NCI-H510A (cell line): Measurements from ENCODE around the gene PLPPR5.
"Not testable (repeated sequence)": the region's sequence is repeated elsewhere in the genome, so short reads cannot be mapped to it uniquely, and the experiment has no call there.

Experiments
- DNase-seq: peaks from one replicate; lab custom pipeline; 2025; lab: John Stamatoyannopoulos, UW

Gene PLPPR5

DNA sequence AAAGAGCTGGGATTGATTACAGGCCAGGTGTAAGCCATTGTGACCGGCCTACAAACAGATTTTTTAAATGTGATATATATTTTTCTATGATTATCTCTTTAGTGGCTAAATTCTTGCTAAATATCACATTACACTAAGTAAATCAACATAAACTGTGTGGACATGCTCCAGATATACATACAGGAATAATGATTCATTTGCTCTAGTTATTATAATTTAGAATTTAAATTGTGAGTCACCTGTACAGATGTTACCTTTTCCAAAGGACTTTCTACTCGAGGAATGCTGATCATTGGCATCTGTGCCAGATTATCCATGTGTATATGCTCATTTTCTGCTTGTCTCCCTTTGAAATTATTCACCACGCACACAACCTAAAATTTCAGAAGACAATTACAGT, 90.1 kb downstream of the PLPPR5 start:
- DNase-seq = no peak

DNA sequence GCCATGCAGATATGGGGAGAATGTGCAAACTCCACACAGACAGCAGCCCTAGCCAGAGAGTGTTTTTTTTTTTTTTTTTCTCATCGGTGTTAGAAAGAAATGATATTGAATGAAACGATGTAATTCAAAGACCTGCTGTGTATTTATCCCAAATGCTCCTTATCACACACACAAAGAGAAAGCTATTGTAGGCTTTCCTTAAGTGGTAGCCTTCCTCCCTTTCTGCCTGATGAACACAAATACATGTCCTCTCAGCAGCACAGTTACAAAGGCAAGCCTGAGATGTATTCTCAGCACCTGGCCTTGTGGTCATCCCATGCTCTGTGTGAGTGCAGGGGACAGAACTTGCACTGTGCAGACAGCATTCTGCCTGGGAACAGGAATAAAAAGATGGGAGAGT, 93.8 kb downstream of the PLPPR5 start:
- no peak for DNase-seq

DNA sequence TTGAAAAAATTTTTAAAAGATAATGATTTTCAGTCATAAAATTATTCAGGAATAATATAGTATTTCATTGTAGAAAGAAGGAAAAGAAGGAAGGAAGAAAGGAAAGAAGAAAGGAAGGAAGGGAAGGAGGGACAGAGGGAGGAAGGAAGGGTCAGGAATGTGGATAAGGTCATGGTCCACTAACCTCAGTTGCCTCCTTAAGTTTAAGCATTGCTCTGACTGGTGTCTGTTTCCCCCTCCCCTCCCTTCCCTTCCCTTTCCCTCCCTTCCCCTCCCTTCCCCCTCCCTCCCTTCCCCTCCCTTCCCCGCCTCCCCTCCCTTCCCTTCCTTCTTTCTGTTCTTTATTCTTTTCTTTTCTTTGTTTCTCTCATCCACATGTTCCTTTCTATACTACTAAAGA, 95.7 kb downstream of the PLPPR5 start:
- no peak for DNase-seq

DNA sequence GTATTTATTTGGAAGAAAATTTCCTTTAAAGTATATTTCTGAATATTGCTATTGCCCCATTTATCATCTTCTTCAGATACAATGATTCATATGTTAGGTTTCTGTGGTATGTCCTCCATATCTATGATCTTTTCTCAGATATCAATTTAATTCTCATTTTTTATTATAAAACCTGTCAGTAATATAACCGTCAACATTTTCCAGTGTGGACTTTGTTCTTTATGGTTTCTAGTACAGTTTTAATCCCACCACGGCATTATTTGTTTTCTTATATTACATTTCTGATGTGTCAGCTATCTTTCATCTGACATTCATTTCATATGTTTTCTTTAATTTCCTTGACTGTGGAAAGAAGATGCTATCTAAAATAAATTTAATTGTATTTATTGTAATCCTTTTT, 97.9 kb downstream of the PLPPR5 start:
- no peak for DNase-seq

DNA sequence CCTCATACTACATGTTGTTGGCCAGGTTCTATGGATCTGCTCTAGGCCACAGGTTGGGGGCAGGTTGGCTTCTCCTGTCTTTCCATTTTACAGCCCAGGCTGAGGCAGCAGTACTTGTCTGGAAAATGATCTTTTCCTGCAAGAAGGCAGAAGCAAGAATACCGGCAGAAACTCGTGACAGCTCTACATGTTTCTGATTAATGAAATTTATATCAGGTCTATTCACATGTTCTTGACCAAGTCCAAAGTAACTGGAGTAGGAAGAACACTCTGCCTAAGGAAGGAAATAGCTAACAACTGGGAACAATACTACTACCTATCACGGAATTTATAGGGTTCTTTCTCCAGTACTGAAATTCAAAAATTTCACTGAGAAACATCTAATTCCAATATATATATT, 98.3 kb downstream of the PLPPR5 start:
- no peak for DNase-seq

DNA sequence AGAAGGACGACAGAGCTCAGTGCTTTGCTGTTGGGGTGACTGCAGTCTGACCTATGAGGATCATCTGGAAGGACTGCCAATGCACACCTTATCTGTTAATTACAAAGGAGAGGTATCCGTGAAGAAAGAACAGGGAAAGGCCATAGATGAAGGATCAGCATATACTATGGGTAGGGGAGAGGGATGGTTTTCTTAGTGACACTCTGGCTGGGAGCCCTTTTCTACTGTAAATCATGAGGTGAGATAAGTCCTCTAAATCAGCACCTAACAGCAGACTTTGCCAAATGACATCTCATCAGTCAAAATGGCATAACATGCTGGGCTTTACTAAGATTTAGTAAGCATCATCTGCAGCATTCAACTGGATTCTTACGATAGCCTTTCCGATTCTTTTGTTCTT, 100.0 kb downstream of the PLPPR5 start:
- DNase-seq = no peak

DNA sequence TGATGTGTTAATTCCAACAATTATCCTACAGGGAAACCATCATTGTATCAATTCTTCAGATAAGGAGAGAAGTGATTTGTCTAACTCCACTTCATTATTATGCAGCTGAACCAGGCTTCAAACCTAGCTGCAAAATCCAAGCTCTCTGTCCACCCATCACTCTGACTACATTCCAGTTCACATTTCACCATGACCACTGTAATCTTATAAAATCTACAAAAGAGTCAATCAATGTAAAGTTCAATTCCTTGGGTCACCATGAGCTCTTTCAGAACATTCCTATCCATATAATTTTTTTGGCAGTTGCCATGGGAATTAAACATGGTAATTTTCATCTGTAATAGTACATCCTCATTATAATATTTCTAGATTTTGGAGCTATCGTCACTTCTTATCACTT, 100.9 kb downstream of the PLPPR5 start:
- DNase-seq = no peak

DNA sequence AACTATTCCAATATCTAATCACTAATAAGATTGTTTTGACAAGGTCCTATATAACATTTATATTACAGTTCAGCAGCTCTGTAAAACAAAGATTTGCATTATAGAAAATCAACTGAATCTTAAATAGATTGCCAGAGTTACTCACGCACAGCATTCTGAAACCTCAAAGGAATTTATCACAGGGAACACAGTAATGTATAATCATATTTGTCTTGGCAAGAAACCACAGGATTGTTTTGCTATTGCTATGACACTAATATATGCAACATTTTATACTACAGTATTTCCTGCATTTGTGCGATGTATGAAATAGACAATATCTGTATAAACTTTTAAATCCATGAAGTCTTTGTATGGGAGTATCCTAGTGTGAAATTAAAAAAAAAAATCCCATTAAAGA, 101.4 kb downstream of the PLPPR5 start:
- DNase-seq = no peak

DNA sequence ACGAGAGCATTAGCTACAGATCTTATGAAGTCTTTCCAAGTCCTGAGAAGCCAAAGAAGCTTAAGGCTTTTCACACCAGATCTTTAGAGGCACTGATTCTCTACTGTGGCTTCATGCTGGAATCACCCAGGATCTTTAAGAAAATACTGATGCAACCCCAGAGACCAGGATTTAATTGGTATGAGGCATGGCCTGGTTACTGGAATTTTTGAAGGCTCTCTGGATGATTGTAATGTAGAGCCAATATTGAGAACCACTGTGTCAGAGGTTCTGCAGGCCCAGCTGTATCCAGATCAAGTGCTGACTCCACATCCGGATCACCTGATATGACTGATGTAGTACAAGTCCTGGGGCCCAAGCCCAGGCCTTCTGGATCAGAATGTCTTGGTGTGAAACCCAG, 105.7 kb downstream of the PLPPR5 start:
- no peak for DNase-seq

DNA sequence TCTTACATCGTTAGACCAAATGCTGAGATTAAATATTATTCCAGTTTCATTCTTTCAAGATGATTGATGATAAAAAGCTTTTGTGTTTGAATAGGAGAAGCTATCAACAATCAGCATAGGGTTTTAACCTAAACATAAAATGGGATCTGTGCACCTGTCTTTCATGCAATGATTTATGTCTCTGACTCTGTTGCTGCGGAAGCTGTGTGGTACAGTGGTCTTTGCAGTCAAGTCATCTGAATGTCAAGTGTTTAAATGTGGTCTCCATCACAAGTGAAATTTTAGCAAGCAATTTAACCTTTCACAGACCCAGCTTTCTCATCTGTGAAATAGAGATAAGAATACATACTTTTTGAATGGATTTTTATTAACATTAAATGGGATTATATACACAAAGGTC, 107.2 kb downstream of the PLPPR5 start:
- no peak for DNase-seq

DNA sequence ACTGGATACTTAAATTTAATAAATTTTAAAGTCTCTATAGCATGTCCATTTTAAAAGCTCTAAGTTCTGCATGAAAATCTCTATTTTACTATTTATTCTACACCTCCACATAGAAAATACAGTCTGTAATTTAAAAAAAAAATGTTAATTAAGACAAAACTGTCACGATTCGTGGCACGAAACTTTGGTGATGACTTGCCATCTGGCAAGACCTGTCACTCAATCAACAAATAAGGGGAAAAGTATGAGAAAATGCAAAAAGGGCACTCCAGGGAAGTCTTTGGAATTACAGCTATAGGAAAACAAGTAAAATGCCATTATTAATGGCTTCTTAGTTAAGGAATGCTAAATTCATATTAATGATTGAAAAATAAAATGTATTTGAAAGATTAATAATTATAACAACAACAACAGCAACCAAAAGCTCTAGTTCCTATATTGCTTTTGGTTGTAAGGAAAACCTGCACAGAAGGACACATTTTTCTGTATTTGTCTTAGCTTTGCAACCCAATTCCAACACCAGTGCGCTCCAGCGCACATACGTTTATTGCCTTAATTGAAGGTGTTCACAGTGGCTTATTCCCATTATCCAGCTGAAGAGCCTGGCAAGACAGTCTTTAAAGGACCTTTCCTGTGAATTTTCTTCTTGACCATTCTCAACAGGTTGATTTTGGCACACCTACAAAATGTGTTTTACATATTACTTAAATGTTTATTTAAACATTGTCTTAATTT, 107.8 kb downstream of the PLPPR5 start:
- DNase-seq = no peak

DNA sequence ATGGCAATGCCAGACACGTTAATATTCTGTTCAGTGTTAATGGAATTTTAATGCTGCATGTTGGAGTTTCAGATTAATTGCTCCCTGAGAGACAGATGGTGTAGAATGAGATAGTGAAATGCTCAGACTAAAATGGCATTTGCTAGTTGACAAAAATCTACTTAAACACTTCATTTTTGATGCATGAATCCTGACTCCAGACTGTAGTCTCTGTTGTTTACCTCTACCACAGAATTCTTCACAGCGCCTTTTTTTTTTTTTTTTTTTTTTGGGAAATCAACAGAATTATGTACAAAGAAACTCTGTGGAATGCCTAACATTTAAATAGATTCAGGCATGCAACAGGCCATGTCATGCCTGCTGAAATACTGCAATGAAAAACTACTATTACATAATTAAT, 111.3 kb downstream of the PLPPR5 start:
- no peak for DNase-seq

DNA sequence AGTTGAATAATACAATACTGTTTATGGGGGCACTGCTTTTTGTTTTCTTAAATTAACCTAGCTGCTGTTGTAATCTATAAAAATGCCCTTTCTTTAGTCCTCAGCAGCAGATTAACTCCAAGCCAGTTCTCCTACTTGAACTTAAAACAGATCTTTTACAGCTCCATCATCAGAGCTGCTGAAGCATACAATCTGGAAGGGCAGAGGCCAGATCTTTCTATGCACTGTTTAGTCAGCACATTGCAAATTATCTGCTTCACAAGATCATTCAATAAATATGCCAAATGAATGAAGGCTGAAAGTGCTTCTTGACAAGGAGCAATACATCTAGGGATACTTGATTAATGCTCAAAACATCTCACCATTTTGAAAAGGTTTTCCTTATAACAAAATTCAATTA, 115.8 kb downstream of the PLPPR5 start:
- no peak for DNase-seq

DNA sequence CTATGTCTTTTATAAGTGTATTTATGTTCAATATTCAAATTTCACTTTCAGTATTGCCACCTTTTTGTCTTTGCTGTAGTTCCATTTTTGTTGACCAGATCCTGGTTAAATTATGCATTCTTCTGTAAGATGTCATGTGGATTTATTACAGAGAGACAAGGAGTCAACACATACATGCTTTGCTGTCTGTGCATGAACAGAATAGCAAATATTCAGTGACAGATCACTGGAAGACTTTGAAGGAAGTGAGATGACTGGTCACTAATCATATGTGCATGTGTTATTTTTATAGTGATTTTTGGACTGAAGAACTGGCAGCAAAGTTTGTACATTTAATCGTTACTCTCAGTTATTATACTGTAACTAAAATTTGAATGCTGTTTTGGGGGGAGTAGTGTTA, 117.2 kb downstream of the PLPPR5 start:
- DNase-seq = no peak

DNA sequence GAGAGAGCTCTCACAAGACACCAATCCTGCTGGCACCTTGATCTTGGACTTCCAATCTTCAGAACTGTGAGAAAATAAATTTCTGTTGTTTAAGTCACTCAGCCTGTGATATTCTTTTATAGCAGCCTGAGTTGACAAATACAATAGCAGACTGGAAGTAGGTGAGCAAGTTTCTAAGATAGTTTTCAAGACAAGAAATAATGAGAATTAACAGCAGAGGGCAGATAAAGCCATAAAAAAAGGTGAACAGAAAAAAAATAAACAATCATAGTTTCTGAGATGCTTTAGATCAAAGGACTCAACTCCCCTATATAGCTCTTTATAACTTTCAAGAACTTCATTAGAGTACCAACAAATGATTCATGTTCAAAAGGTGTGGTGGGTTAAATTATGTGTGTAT, 119.8 kb downstream of the PLPPR5 start:
- DNase-seq = no peak

DNA sequence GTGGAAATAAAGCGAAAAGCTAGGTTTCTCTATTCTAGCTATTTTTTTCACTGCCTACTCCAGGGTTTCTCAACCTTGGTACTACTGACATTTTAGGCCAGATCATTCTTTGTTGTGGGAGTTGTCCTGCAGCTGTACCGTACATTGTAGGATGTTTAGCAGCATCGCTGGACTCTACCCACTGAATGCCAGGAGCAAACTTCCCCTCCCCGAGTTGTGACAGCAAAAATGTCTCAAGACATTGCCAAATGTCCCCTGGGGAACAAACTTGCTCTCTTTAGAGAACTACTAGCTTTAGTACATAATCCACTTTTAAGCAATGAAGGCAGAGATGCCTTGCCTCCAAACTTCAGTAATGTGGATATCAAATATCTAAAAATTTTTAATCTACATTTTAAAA, 122.8 kb downstream of the PLPPR5 start:
- no peak for DNase-seq

DNA sequence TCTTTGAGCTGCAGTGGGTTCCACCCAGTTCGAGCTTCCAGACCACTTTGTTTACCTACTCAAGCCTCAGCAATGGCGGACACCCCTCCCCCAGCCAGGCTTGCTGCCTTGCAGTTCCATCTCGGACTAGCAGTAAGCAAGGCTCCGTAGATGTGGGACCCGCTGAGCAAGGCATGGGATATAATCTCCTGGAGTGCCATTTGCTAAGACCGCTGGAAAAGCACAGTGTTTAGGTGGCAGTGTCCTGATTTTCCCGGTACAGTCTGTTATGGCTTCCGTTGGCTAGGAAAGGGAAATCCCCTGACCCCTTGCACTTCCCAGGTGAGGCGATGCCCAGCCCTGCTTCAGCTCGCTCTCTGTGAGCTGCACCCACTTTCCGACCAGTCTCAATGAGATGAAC, 123.4 kb downstream of the PLPPR5 start:
- not testable (repeated sequence) for DNase-seq

DNA sequence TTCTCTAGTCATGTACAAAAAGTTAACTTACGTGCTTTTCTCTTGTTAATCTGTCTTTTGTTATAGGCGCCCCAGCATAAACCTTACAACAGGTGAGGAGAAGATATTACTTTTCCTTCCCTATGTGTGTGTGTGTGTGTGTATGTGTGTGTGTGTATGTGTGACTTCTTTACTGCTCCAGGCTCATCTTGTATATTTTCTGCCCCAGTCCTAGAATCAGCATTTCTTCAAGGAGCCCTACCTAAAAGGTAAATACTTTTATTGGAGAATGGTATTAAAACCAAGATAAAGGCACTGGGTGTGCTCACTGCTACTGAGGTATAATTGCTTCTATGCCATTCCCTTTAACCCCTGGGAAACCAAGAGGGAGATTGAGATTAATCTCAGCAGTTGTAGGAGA, 129.8 kb downstream of the PLPPR5 start:
- DNase-seq = no peak

DNA sequence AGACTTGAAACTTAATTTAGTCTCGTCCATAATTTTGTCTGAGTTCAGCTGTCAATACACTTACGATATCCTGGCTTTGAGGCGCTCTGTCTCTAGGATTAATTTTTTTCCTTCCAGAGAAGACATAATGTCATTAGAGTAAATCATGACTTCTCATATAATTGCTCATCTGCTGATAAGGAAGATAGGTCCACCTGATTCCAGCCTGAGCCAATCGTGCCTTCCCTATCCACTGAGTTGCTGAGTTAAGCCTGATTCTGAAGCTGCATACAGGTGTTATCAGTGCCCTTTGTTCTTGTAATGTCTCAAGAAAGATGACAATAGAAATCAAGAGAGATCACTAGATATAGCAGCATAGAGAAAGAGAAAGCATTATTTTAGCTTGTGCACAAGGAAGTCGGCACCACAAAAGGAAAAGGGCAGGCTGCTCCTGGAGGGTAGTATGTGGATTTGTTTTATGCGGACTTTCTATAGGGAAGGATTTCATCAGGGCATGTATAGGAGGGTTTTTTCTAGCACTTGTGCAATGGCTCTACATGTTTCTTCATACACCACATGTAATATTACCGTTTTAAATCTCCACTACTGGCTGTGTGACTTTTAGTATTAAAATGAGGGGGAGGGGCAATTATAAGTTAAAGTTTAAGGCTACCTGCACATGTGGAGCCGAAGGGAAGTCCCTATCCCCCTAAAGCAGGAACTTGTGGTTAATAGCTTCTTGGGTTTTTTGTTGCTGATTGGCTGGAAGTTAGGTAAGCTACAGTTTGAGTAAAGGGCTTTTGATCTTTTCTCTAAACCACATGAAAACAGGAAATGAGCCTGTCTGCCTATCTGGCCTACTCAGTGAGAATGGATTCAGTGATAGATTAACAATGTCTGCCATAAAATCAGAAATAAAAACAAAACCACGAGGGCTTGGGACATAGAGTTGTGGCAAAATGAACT, 133.4 kb downstream of the PLPPR5 start:
- no peak for DNase-seq

DNA sequence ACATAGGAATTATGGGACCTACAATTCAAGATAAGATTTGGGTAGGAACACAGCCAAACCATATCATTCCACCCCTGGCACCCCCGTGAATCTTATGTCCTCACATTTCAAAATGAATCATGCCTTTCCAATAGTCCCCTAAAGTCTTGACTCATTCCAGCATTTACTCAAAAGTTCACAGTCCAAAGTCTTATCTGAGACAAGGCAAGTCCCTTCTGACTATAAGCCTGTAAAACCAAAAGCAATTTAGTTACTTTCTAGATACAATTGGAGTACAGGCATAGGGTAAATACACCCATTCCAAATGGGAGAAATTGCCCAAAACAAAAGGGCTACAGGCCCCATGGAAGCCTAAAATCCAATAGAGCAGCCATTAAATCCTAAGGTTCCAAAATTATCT, 138.9 kb downstream of the PLPPR5 start:
- no peak for DNase-seq

DNA sequence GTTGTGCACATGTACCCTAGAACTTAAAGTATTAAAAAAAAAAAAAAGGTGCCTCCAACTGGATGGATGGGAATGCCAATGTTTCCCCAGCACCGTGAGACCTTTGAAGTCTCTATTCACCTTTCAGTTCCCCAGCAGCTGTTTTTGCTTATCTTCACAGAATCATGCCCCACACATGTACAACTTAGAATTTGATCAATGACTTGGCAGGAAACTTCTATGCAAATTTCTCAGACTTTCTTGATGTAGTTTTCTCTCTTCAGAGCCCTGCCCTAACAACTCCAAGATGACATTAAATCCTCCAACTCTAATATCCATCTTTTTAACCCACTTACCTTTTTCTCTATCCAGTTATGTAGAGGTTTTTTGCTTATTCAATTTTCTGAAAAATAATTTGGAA, 144.3 kb downstream of the PLPPR5 start:
- DNase-seq = no peak

DNA sequence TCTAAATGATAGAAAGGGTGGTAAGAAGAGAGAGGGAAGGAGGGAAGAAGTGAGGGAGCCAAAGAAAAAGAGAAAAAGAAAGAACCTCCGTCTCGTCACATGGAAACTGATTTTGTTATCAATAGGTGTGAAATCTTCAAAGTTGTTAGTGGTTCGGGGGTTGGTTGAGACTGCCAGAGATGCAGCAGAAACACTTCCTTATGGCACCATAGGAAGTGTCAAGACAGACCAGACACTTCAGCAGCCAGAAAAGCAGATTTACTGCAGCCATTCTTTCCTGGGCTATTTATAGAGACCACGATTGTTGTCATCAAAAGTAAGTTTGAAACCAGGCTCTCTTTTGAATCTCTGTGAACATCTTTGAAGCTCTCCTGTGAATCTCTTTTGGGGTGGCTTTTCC, 150.5 kb downstream of the PLPPR5 start:
- DNase-seq = no peak

DNA sequence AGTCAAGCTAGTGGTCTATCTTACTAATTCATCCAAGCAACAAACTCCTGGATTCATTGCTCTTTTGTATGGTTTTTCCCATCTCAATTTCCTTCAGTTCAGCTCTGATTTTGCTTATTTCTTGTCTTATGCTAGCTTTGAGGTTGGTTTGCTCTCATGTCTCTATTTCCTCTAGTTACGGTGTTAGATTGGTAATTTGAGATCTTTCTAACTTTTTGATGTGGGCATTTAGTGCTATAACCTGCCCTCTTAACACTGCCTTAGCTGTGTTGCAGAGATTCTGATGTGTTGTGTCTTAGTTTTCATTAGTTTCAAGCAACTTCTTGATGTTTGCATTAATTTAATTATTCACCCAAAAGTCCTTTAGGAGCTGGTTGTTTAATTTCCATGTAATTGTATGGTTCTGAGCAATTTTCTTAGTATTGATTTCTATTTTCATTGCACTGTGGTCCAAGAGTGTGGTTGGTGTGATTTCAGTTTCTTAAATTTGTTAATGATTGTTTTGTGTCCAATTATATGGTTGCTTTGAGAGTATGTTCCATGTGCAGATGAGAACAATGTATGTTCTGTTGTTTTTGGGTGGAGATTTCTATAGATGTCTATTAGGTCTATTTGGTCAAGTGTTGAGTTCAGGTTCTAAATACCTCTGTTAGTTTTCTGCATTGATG, 154.6 kb downstream of the PLPPR5 start:
- DNase-seq = no peak
